ENCODE data around the gene PSMB9.

The PSMB9 gene

DNA sequence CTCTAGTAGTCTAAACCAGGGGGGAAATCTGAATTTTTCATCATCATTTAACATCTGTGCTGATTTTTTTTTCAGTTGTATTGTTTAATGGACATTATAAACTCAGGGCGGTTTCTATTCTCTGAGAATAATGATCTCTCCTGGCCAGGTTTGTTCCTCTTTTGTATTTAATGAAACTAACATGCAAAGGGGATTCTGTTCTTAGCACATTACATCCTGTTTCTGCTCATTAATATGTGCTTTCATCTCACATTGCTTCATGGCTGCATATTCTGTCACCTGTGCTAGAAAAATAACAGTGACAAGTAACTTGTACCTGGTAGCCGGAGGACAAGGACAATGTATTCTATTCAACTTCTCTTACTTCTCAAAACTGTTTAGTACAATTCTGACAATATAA lies 38.0 kb upstream of the PSMB9 start:
- Histone ChIP-seq H3K27me3 (replicated peaks) (no peaks in the 10 kb centered on the region), H3K36me3 (replicated peaks) (no peaks in the 10 kb centered on the region), H3K4me3 (ENCODE audit: low read depth, low read length) (no peak overlapping the region), H3K27ac (no peak overlapping the region)
- no peak for DNase-seq
- in situ Hi-C loops (cut with HindIII; ENCODE audit: low pct_ligation_motif_present, low sequenced_read_pairs): no loop called here
- TF ChIP-seq, protein P1, sequence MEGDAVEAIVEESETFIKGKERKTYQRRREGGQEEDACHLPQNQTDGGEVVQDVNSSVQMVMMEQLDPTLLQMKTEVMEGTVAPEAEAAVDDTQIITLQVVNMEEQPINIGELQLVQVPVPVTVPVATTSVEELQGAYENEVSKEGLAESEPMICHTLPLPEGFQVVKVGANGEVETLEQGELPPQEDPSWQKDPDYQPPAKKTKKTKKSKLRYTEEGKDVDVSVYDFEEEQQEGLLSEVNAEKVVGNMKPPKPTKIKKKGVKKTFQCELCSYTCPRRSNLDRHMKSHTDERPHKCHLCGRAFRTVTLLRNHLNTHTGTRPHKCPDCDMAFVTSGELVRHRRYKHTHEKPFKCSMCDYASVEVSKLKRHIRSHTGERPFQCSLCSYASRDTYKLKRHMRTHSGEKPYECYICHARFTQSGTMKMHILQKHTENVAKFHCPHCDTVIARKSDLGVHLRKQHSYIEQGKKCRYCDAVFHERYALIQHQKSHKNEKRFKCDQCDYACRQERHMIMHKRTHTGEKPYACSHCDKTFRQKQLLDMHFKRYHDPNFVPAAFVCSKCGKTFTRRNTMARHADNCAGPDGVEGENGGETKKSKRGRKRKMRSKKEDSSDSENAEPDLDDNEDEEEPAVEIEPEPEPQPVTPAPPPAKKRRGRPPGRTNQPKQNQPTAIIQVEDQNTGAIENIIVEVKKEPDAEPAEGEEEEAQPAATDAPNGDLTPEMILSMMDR (IDR thresholded peaks at IDR 0.05; ENCODE audit: low read depth, low read length, missing control alignments): no peak

DNA sequence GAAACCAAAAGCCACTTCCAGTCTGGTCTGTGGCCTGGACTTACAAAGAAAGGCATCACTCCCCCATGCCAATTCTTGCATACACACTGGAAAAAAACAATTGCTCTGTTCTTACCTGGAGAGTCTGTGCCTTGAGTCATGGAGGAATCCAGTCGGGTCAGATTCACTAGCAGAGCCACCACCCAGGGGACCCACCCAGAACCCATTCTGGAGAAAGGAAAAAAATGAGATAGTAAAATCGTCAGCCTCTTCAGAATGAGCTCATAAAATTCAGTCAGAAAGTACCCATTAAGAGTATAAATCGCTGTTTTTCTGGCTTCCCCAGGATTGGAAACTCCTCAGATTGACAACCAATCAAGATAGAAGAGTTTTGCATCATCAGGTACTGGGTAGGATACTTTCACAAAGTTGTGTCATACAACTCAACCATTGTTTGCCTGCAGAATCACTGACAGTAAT lies 37.2 kb upstream of the PSMB9 start, which contains the start of gene HLA-DOB:
Gene HLA-DOB, minus strand, starts transcription at position 257 of the 459 bp plus-strand sequence. Its CDS starts 51 bp downstream, at position 206.
- Histone ChIP-seq H3K27me3 (replicated peaks) (no peaks in the 10 kb centered on the region), H3K27ac (no peak within 1 kb of the TSS), H3K4me3 (ENCODE audit: low read depth, low read length) (no peak within 1 kb of the TSS), H3K36me3 (replicated peaks) (no peaks in the 10 kb centered on the region)
- TF ChIP-seq, protein P1 (IDR thresholded peaks at IDR 0.05; ENCODE audit: low read depth, low read length, missing control alignments): no peak
- in situ Hi-C loops (cut with HindIII; ENCODE audit: low pct_ligation_motif_present, low sequenced_read_pairs): no loop called here
- DNase-seq: no peak

DNA sequence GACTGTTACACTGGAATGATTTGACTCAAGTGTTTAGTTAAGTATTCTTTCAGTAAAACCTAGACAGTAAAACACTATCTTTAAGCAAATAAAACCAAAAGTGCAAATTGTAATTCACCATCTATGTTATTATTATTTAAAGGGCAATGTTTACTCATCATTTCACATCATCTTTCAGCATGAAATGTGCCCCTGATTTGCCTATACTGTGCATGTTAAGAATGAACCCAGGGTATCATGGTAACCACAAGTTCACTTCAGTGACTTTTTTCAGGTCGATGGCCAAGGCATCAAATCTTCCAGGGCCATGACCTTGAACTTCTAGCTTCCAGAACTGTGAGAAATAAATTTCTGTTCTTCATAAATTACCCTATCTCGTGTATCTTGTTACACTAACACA lies 35.1 kb upstream of the PSMB9 start:
- in situ Hi-C loops (cut with HindIII; ENCODE audit: low pct_ligation_motif_present, low sequenced_read_pairs): no loop called here
- H3K27ac ChIP-seq: no peak overlapping the region
- DNase-seq: no peak

DNA sequence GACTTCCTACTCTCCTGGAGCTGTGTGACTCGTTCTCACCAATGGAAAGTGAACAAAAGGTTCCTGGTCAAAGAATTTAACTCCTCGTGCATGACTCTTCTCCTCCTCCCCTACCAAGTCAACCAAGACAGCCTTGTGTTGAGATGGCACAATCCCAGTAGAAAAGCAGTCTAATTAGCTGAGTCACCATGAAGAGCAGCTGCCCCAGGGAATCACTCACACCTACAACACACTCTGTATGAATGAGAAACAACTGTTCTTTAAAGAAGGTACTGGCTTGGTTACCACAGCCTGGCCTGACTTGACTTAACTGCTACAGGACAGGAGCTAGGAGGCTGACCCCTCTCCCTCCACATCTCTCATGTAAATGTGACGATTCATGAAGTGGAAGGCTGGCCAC lies 34.3 kb upstream of the PSMB9 start:
- TF ChIP-seq, protein P1 (IDR thresholded peaks at IDR 0.05; ENCODE audit: low read depth, low read length, missing control alignments): no peak
- no peak overlapping the region for H3K27ac ChIP-seq
- in situ Hi-C loops (cut with HindIII; ENCODE audit: low pct_ligation_motif_present, low sequenced_read_pairs): no loop called here
- peak; percentile 12 for DNase-seq
- H3K36me3 ChIP-seq (replicated peaks): no peaks in the 10 kb centered on the region
- H3K4me3 ChIP-seq (ENCODE audit: low read depth, low read length): no peak overlapping the region
- no peaks in the 10 kb centered on the region for H3K27me3 ChIP-seq (replicated peaks)

More for the DNA sequence above, 35.1 kb upstream of the PSMB9 start:
- Histone ChIP-seq H3K4me3 (ENCODE audit: low read depth, low read length) (no peak overlapping the region), H3K36me3 (replicated peaks) (no peaks in the 10 kb centered on the region), H3K27me3 (replicated peaks) (no peaks in the 10 kb centered on the region)
- TF ChIP-seq, protein P1 (IDR thresholded peaks at IDR 0.05; ENCODE audit: low read depth, low read length, missing control alignments): no peak

GRCh38 chr6:32825966-32826365 lies 28.0 kb upstream of the PSMB9 start:
- DNase-seq: peak; percentile 16
- Histone ChIP-seq H3K36me3 (replicated peaks) (peaks cover 15% of the 10 kb centered on the region), H3K27me3 (replicated peaks) (no peaks in the 10 kb centered on the region), H3K4me3 (ENCODE audit: low read depth, low read length) (no peak overlapping the region), H3K27ac (no peak overlapping the region)
- TF ChIP-seq, protein P1 (IDR thresholded peaks at IDR 0.05; ENCODE audit: low read depth, low read length, missing control alignments): peak; percentile 59
- in situ Hi-C loops (cut with HindIII; ENCODE audit: low pct_ligation_motif_present, low sequenced_read_pairs): no loop called here

- Histone ChIP-seq H3K27ac (no peak overlapping the region), H3K27me3 (replicated peaks) (no peaks in the 10 kb centered on the region), H3K4me3 (ENCODE audit: low read depth, low read length) (no peak overlapping the region), H3K36me3 (replicated peaks) (peaks cover 25% of the 10 kb centered on the region)
- TF ChIP-seq, protein P1 (IDR thresholded peaks at IDR 0.05; ENCODE audit: low read depth, low read length, missing control alignments): no peak
- no peak for DNase-seq
- in situ Hi-C loops (cut with HindIII; ENCODE audit: low pct_ligation_motif_present, low sequenced_read_pairs): no loop called here
These were observed 27.0 kb upstream of the PSMB9 start for GRCh38 chr6:32827025-32827424.
